ENCODE data around the gene PPP1R2.

DNA sequence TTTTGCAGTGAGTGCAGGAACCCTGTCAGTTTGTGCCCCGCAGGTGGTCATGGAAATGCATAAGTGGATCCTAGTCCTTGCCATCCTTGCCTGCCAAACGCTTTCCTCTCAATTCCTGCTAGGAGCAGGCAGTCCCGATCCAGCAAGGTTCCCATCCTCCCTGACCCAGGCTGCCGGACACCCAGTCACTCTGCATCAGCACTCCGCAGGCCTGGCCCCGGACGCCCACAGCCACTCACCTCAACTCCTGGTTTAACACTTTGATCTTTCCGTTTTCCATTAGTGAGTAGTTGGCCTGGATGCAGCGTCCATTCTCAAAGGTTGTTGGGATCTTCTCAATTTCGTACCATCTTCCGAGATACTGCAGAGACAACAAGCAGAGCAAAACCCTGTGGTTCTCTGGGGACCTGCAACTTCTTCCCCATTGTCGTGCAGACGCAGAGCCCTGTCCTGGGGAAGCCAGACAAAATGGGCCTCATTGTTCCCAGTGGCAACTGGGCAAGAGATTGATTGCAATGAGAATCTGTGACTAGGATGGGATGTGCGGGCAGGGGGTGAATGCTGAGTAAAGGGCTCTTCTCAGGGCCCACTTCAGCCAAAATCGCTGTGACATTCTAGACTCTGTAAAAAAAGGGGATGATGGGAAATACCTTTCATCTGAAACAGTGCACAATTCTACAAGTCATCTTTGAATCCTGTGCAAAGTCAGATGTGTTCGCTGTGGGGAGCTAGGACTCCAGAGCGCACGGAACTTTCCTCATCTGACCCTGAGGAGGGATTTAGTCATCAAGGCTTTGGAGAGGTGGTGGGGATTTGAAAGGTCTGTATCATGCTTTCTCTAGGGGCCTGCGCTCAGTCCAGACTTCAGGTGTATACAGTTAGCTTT lies 30.7 kb upstream of the PPP1R2 start:
- TF ChIP-seq, protein P1, sequence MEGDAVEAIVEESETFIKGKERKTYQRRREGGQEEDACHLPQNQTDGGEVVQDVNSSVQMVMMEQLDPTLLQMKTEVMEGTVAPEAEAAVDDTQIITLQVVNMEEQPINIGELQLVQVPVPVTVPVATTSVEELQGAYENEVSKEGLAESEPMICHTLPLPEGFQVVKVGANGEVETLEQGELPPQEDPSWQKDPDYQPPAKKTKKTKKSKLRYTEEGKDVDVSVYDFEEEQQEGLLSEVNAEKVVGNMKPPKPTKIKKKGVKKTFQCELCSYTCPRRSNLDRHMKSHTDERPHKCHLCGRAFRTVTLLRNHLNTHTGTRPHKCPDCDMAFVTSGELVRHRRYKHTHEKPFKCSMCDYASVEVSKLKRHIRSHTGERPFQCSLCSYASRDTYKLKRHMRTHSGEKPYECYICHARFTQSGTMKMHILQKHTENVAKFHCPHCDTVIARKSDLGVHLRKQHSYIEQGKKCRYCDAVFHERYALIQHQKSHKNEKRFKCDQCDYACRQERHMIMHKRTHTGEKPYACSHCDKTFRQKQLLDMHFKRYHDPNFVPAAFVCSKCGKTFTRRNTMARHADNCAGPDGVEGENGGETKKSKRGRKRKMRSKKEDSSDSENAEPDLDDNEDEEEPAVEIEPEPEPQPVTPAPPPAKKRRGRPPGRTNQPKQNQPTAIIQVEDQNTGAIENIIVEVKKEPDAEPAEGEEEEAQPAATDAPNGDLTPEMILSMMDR (conservative IDR thresholded peaks at IDR 0.05; ENCODE audit: low read length): no peak
- TF ChIP-seq EZH2phosphoT487 (IDR thresholded peaks at IDR 0.05; ENCODE audit: borderline replicate concordance): no peak

Data from Loucy (cell line).